Ureter (tissue), 1 donor: Measurements from ENCODE around the gene GRAMD1A. TPM values are rescaled to one million over a fixed set of nuclear protein-coding genes. Genes with fewer than 3 reads are reported as not detected.

Experiments
- DNase-seq: peaks from one replicate; pipeline ENCODE4 v3.0.0-alpha.2; 2020; ENCODE audit warnings: low spot score
- total RNA-seq: library from RNA; stranded (reverse); gene quantifications from one replicate; pipeline ENCODE4 v1.2.4, GENCODE V29; 2023
- donor health status: DM: yes; HTN: yes; CAD: no.

The GRAMD1A gene
- total RNA-seq, 1 donor from 2014 or later: 71.3 TPM

GRCh38 chr19:35074426-35075201, 74.5 kb downstream of the GRAMD1A start:
- DNase-seq: no peak

- no peak for DNase-seq
Observed at GRCh38 chr19:35075202-35076025, 75.3 kb downstream of the GRAMD1A start.

GRCh38 chr19:35076026-35076370, 75.9 kb downstream of the GRAMD1A start:
- DNase-seq: no peak

Other genes with a start within 250 kb of the GRAMD1A start
- 7.3 TPM for gene ZNF599, start 227.1 kb upstream of the GRAMD1A start, total RNA-seq
- gene ZNF30, start 73.4 kb upstream of the GRAMD1A start, total RNA-seq: 4.6 TPM
- 10.2 TPM for gene ZNF792, start 36.1 kb upstream of the GRAMD1A start, total RNA-seq
- gene SCN1B, start 30.1 kb downstream of the GRAMD1A start, total RNA-seq: 9.8 TPM
- gene HPN, start 41.4 kb downstream of the GRAMD1A start, total RNA-seq: 0.73 TPM
- gene FXYD3, start 115.5 kb downstream of the GRAMD1A start, total RNA-seq: 434 TPM
- 15.5 TPM for gene LGI4, start 134.7 kb downstream of the GRAMD1A start, total RNA-seq
- 50.2 TPM for gene FXYD1, start 138.5 kb downstream of the GRAMD1A start, total RNA-seq
- 0.62 TPM for gene FXYD7, start 142.9 kb downstream of the GRAMD1A start, total RNA-seq
- 136 TPM for gene FXYD5, start 154.4 kb downstream of the GRAMD1A start, total RNA-seq
- gene FAM187B, start 228.4 kb downstream of the GRAMD1A start, total RNA-seq: not detected
- 55.2 TPM for gene LSR, start 248.7 kb downstream of the GRAMD1A start, total RNA-seq